ENCODE results near the gene FBXL5.

DNA sequence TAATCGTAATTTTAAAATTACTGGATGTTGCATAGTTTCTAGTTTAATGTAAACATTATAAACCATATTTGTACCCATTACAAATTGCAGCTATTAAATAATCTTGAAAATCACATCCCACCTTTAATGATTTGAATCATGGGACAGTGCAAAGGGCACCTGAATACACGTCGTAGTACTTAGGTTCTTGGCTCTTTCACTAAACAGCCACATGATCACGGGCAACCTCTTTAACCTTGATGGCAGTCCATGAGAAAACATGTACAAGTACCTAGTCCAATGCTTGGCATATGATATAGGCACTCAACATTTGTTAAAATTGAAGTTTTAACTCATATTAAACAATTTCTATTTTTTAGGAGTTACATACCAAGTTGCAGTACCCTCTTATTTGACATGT lies 11.8 kb upstream of the FBXL5 start:
- TF ChIP-seq POLR2A (IDR thresholded peaks at IDR 0.05) (no peak), CTCF (IDR thresholded peaks at IDR 0.05) (no peak), POLR2AphosphoS5 (IDR thresholded peaks at IDR 0.05) (no peak), EP300 (IDR thresholded peaks at IDR 0.05) (no peak)
